H1 (cell line): ENCODE measurements around the gene KRTAP10-7. TPM values are rescaled to one million over a fixed set of nuclear protein-coding genes. Genes with fewer than 3 reads are reported as not detected.

Source experiments
- polyA plus RNA-seq, 7 experiments: library from polyadenylated mRNA; depleted of rRNA in 3 of 7; stranded (reverse) in 5 of 7; unstranded in 2 of 7; fragments of >200 nt in 5 of 7; fragments of 200-250 nt in 2 of 7; gene quantifications; 1 replicate in 5 of 7; 2 replicates in 1 of 7; 4 replicates in 1 of 7; pipeline versions ENCODE4 v1.2.1 to v1.2.3, GENCODE V29; 2011 to 2013; ENCODE audit warnings: missing spikeins in 2 of 7, mixed read lengths in 2 of 7
- total RNA-seq: library from RNA; stranded (reverse); fragmentation: NEBNext Ultra II Directional; extraction: Animal tissue kit (Norgen Biotek cat#: 25700); gene quantifications from 2 replicates; pipeline ENCODE4 v1.2.1, GENCODE V29; 2021

The KRTAP10-7 gene
- total and polyA plus RNA-seq, 2 of the 8 experiments (the other 6 are each of a cell fraction or from before 2014, with no cell fraction given), result not detected

Other genes starting within 250 kb of the KRTAP10-7 start
- gene TRPM2, start 247.0 kb upstream of the KRTAP10-7 start, total RNA-seq, result 0.28 and 0.36 TPM in 2 replicates
- 0.17 and 0.27 TPM in 2 replicates for gene TRPM2, start 247.0 kb upstream of the KRTAP10-7 start, polyA plus RNA-seq (2011; rRNA removed)
- gene LRRC3, start 145.1 kb upstream of the KRTAP10-7 start, total RNA-seq, result 5.4 and 5.9 TPM in 2 replicates
- 3.1 and 4.7 TPM in 2 replicates for gene LRRC3, start 145.1 kb upstream of the KRTAP10-7 start, polyA plus RNA-seq (2011; rRNA removed)
- not detected in 2 replicates for gene KRTAP10-1, start 60.4 kb upstream of the KRTAP10-7 start, total RNA-seq
- 0.08 TPM in 1 of 2 replicates, not detected in the other for gene KRTAP10-1, start 60.4 kb upstream of the KRTAP10-7 start, polyA plus RNA-seq (2011; rRNA removed)
- not detected in 2 replicates for gene KRTAP10-2, start 49.1 kb upstream of the KRTAP10-7 start, total RNA-seq
- gene KRTAP10-2, start 49.1 kb upstream of the KRTAP10-7 start, polyA plus RNA-seq (2011; rRNA removed), result 0.06 and 0.11 TPM in 2 replicates
- gene KRTAP10-3, start 41.8 kb upstream of the KRTAP10-7 start, total RNA-seq, result not detected in 2 replicates
- gene KRTAP10-3, start 41.8 kb upstream of the KRTAP10-7 start, polyA plus RNA-seq (2011; rRNA removed), result 0.16 TPM in 1 of 2 replicates, not detected in the other
- not detected in 2 replicates for gene KRTAP10-4, start 26.9 kb upstream of the KRTAP10-7 start, total RNA-seq
- gene KRTAP10-4, start 26.9 kb upstream of the KRTAP10-7 start, polyA plus RNA-seq (2011; rRNA removed), result not detected in 2 replicates
- gene KRTAP10-5, start 20.0 kb upstream of the KRTAP10-7 start, total RNA-seq, result not detected in 2 replicates
- gene KRTAP10-5, start 20.0 kb upstream of the KRTAP10-7 start, polyA plus RNA-seq (2011; rRNA removed), result 0.08 and 0.09 TPM in 2 replicates
- gene KRTAP10-6, start 8.1 kb upstream of the KRTAP10-7 start, total RNA-seq, result not detected in 2 replicates
- 0.12 and 0.33 TPM in 2 replicates for gene KRTAP10-6, start 8.1 kb upstream of the KRTAP10-7 start, polyA plus RNA-seq (2011; rRNA removed)
- gene KRTAP10-8, start 11.5 kb downstream of the KRTAP10-7 start, total RNA-seq, result not detected in 2 replicates
- not detected in 2 replicates for gene KRTAP10-8, start 11.5 kb downstream of the KRTAP10-7 start, polyA plus RNA-seq (2011; rRNA removed)
- not detected in 2 replicates for gene KRTAP10-9, start 26.5 kb downstream of the KRTAP10-7 start, total RNA-seq
- not detected in 2 replicates for gene KRTAP10-9, start 26.5 kb downstream of the KRTAP10-7 start, polyA plus RNA-seq (2011; rRNA removed)
- gene KRTAP10-10, start 36.8 kb downstream of the KRTAP10-7 start, total RNA-seq, result not detected in 2 replicates
- gene KRTAP10-10, start 36.8 kb downstream of the KRTAP10-7 start, polyA plus RNA-seq (2011; rRNA removed), result not detected in 2 replicates
- not detected in 2 replicates for gene KRTAP10-11, start 45.8 kb downstream of the KRTAP10-7 start, total RNA-seq
- gene KRTAP10-11, start 45.8 kb downstream of the KRTAP10-7 start, polyA plus RNA-seq (2011; rRNA removed), result not detected in 2 replicates
- gene KRTAP12-4, start 54.1 kb downstream of the KRTAP10-7 start, total RNA-seq, result not detected in 2 replicates
- 0.75 TPM in 1 of 2 replicates, not detected in the other for gene KRTAP12-4, start 54.1 kb downstream of the KRTAP10-7 start, polyA plus RNA-seq (2011; rRNA removed)
- gene KRTAP12-3, start 57.3 kb downstream of the KRTAP10-7 start, total RNA-seq, result not detected in 2 replicates
- not detected in 2 replicates for gene KRTAP12-3, start 57.3 kb downstream of the KRTAP10-7 start, polyA plus RNA-seq (2011; rRNA removed)
- gene KRTAP12-2, start 66.3 kb downstream of the KRTAP10-7 start, total RNA-seq, result not detected in 2 replicates
- gene KRTAP12-2, start 66.3 kb downstream of the KRTAP10-7 start, polyA plus RNA-seq (2011; rRNA removed), result 0.46 and 0.50 TPM in 2 replicates
- gene KRTAP12-1, start 81.6 kb downstream of the KRTAP10-7 start, total RNA-seq, result 0.73 TPM in 1 of 2 replicates, not detected in the other
- 0.17 and 0.50 TPM in 2 replicates for gene KRTAP12-1, start 81.6 kb downstream of the KRTAP10-7 start, polyA plus RNA-seq (2011; rRNA removed)
- not detected in 2 replicates for gene KRTAP10-12, start 96.6 kb downstream of the KRTAP10-7 start, total RNA-seq
- gene KRTAP10-12, start 96.6 kb downstream of the KRTAP10-7 start, polyA plus RNA-seq (2011; rRNA removed), result not detected in 2 replicates
- gene TSPEAR, start 111.0 kb downstream of the KRTAP10-7 start, total RNA-seq, result 0.58 and 1.1 TPM in 2 replicates
- gene TSPEAR, start 111.0 kb downstream of the KRTAP10-7 start, polyA plus RNA-seq (2011; rRNA removed), result 0.89 and 1.5 TPM in 2 replicates
- gene UBE2G2, start 201.2 kb downstream of the KRTAP10-7 start, total RNA-seq, result 93.0 and 101 TPM in 2 replicates
- 96.3 and 145 TPM in 2 replicates for gene UBE2G2, start 201.2 kb downstream of the KRTAP10-7 start, polyA plus RNA-seq (2011; rRNA removed)
- 95.0 and 96.8 TPM in 2 replicates for gene SUMO3, start 217.5 kb downstream of the KRTAP10-7 start, total RNA-seq
- 97.8 and 101 TPM in 2 replicates for gene SUMO3, start 217.5 kb downstream of the KRTAP10-7 start, polyA plus RNA-seq (2011; rRNA removed)